DOHH2 (cell line): ENCODE data around the gene MGRN1.

Source experiments
- CTCF ChIP-seq: fragments of 200-600 bp; sonication (generic); IDR thresholded peaks from one replicate; pipeline ENCODE4 v1.5.1; 2014; ENCODE audit warnings: antibody characterized with exemption, mild to moderate bottlenecking, low read depth, low read length; ENCODE audit not compliant: poor library complexity, severe bottlenecking
- EZH2phosphoT487 ChIP-seq: fragments of 200-600 bp; sonication (generic); IDR thresholded peaks from 2 replicates; pipeline ENCODE4 v1.6.1; 2017; ENCODE audit warnings: borderline replicate concordance, mild to moderate bottlenecking, antibody characterized with exemption, low read length, moderate library complexity, mixed read lengths

GRCh38 chr16:4706871-4707270 lies 82.2 kb downstream of the MGRN1 start:
- no peak for TF ChIP-seq CTCF
- TF ChIP-seq EZH2phosphoT487 = no peak
